Activated T-helper 1 cell treated with anti-CD3 and anti-CD28 coated beads, Interleukin-12 subunit alpha, Interleukin-12 subunit beta, Interleukin-2, Interleukin-4 antibody, amounts not matched to agents 30 ng/mL and 10 ng/mL and 1 ng/mL, durations not matched to agents 14 hours and 24 hours and 36 hours (primary cell): ENCODE results near the gene CTNNAL1. TPM values are rescaled to one million over a fixed set of nuclear protein-coding genes. Genes with fewer than 3 reads are reported as not detected.
"Not testable (repeated sequence)": the region's sequence is repeated elsewhere in the genome, so short reads cannot be mapped to it uniquely, and the experiment has no call there.

Source experiments
- DNase-seq: peaks from one replicate; pipeline ENCODE4 v3.0.0; 2021; ENCODE audit warnings: low spot score
- H3K27ac Mint-ChIP-seq: one replicate; pipeline ENCODE4 v1.8.0; 2021; ENCODE audit warnings: mild to moderate bottlenecking, mixed read lengths
- H3K27me3 Mint-ChIP-seq: one replicate; pipeline ENCODE4 v1.8.0; 2022; ENCODE audit warnings: mild to moderate bottlenecking, moderate library complexity, mixed read lengths; ENCODE audit not compliant: insufficient read depth
- H3K36me3 Mint-ChIP-seq: one replicate; pipeline ENCODE4 v1.8.0; 2021; ENCODE audit warnings: low read depth, mixed read lengths
- H3K4me1 Mint-ChIP-seq: one replicate; pipeline ENCODE4 v1.8.0; 2021; ENCODE audit warnings: low read depth, mixed read lengths
- H3K4me3 Mint-ChIP-seq: one replicate; pipeline ENCODE4 v1.8.0; 2021; ENCODE audit warnings: mild to moderate bottlenecking, moderate library complexity, mixed read lengths
- H3K9me3 Mint-ChIP-seq: one replicate; pipeline ENCODE4 v1.8.0; 2021; ENCODE audit warnings: mixed read lengths
- intact Hi-C: fragments of 100-400 bp; cut with micrococcal nuclease; formaldehyde crosslinking; loops from one replicate; pipeline ENCODE4 v1.15.1; 2024
- total RNA-seq: library from RNA; stranded (reverse); gene quantifications from 2 replicates; pipeline ENCODE4 v1.2.3, GENCODE V29; 2022

CTNNAL1 gene
- total RNA-seq, 1 donor from 2014 or later: 25.1 TPM

GRCh38 chr9:108971392-108971791, 41.9 kb downstream of the CTNNAL1 start:
- H3K27ac Mint-ChIP-seq, intact Hi-C loops, H3K4me1 Mint-ChIP-seq, DNase-seq, H3K27me3 Mint-ChIP-seq, H3K36me3 Mint-ChIP-seq, H3K4me3 Mint-ChIP-seq, H3K9me3 Mint-ChIP-seq: not testable (repeated sequence)

GRCh38 chr9:108967916-108968315, 45.4 kb downstream of the CTNNAL1 start:
- intact Hi-C loops: no loop called here
- DNase-seq: no peak
- Mint-ChIP-seq H3K27ac (no peak overlapping the region), H3K9me3 (peaks cover 7% of the 10 kb centered on the region), H3K4me1 (no peaks in the 10 kb centered on the region), H3K4me3 (no peak overlapping the region), H3K36me3 (peaks cover 10% of the 10 kb centered on the region), H3K27me3 (no peaks in the 10 kb centered on the region)

GRCh38 chr9:108963459-108964143, 49.7 kb downstream of the CTNNAL1 start:
- peaks cover 3% of the 10 kb centered on the region for H3K36me3 Mint-ChIP-seq
- no peak for DNase-seq
- no peak overlapping the region for H3K27ac Mint-ChIP-seq
- no peaks in the 10 kb centered on the region for H3K9me3 Mint-ChIP-seq
- intact Hi-C loops: no loop called here
- no peak overlapping the region for H3K4me3 Mint-ChIP-seq
- no peaks in the 10 kb centered on the region for H3K27me3 Mint-ChIP-seq
- no peaks in the 10 kb centered on the region for H3K4me1 Mint-ChIP-seq

- no peaks in the 10 kb centered on the region for H3K4me1 Mint-ChIP-seq
- no peaks in the 10 kb centered on the region for H3K9me3 Mint-ChIP-seq
- peaks cover 3% of the 10 kb centered on the region for H3K36me3 Mint-ChIP-seq
- H3K4me3 Mint-ChIP-seq: no peak overlapping the region
- no peak for DNase-seq
- intact Hi-C loops: no loop called here
- no peaks in the 10 kb centered on the region for H3K27me3 Mint-ChIP-seq
- no peak overlapping the region for H3K27ac Mint-ChIP-seq
Observed at GRCh38 chr9:108961151-108961550, 52.1 kb downstream of the CTNNAL1 start.

- DNase-seq: no peak
- Mint-ChIP-seq H3K4me1 (no peaks in the 10 kb centered on the region), H3K9me3 (no peaks in the 10 kb centered on the region), H3K36me3 (peaks cover 2% of the 10 kb centered on the region), H3K27me3 (no peaks in the 10 kb centered on the region), H3K27ac (no peak overlapping the region), H3K4me3 (no peak overlapping the region)
- intact Hi-C loops: no loop called here
Observed at GRCh38 chr9:108960331-108960730, 53.0 kb downstream of the CTNNAL1 start.

GRCh38 chr9:108956631-108957026, 56.7 kb downstream of the CTNNAL1 start:
- H3K4me3 Mint-ChIP-seq: no peak overlapping the region

GRCh38 chr9:108956022-108956630, 57.2 kb downstream of the CTNNAL1 start:
- H3K4me1 Mint-ChIP-seq: no peaks in the 10 kb centered on the region

More at GRCh38 chr9:108956631-108957026, 56.7 kb downstream of the CTNNAL1 start:
- Mint-ChIP-seq H3K36me3 (no peaks in the 10 kb centered on the region), H3K9me3 (no peaks in the 10 kb centered on the region), H3K27ac (no peak overlapping the region), H3K4me1 (no peaks in the 10 kb centered on the region), H3K27me3 (no peaks in the 10 kb centered on the region)
- DNase-seq: no peak
- intact Hi-C loops: no loop called here

GRCh38 chr9:108953983-108954574, 59.2 kb downstream of the CTNNAL1 start:
- Mint-ChIP-seq H3K27me3 (no peaks in the 10 kb centered on the region), H3K4me1 (no peaks in the 10 kb centered on the region), H3K4me3 (no peak overlapping the region), H3K27ac (no peak overlapping the region), H3K36me3 (no peaks in the 10 kb centered on the region), H3K9me3 (no peaks in the 10 kb centered on the region)
- intact Hi-C loops: no loop called here
- DNase-seq: no peak

More at GRCh38 chr9:108956022-108956630, 57.2 kb downstream of the CTNNAL1 start:
- Mint-ChIP-seq H3K9me3 (no peaks in the 10 kb centered on the region), H3K36me3 (no peaks in the 10 kb centered on the region), H3K4me3 (no peak overlapping the region), H3K27ac (no peak overlapping the region), H3K27me3 (no peaks in the 10 kb centered on the region)
- intact Hi-C loops: no loop called here
- no peak for DNase-seq

- intact Hi-C loops: no loop called here
- H3K27me3 Mint-ChIP-seq: no peaks in the 10 kb centered on the region
- no peak overlapping the region for H3K4me3 Mint-ChIP-seq
- no peak overlapping the region for H3K27ac Mint-ChIP-seq
- no peaks in the 10 kb centered on the region for H3K4me1 Mint-ChIP-seq
- no peaks in the 10 kb centered on the region for H3K9me3 Mint-ChIP-seq
- no peaks in the 10 kb centered on the region for H3K36me3 Mint-ChIP-seq
- DNase-seq: no peak
Observed at GRCh38 chr9:108951578-108951977, 61.7 kb downstream of the CTNNAL1 start.

- Mint-ChIP-seq H3K27me3 (no peaks in the 10 kb centered on the region), H3K4me3 (no peak overlapping the region), H3K4me1 (no peaks in the 10 kb centered on the region), H3K27ac (no peak overlapping the region), H3K9me3 (no peaks in the 10 kb centered on the region), H3K36me3 (no peaks in the 10 kb centered on the region)
- DNase-seq: no peak
- intact Hi-C loops: no loop called here
Observed at GRCh38 chr9:108950168-108950567, 63.1 kb downstream of the CTNNAL1 start.

GRCh38 chr9:108939975-108940374, 73.3 kb downstream of the CTNNAL1 start:
- no peak for DNase-seq
- Mint-ChIP-seq H3K36me3 (peaks cover 17% of the 10 kb centered on the region), H3K9me3 (no peaks in the 10 kb centered on the region), H3K27ac (no peak overlapping the region), H3K4me3 (no peak overlapping the region), H3K4me1 (peaks cover 10% of the 10 kb centered on the region), H3K27me3 (no peaks in the 10 kb centered on the region)
- intact Hi-C loops: no loop called here

GRCh38 chr9:108937561-108938305, 75.6 kb downstream of the CTNNAL1 start:
- Mint-ChIP-seq H3K4me3 (no peak overlapping the region), H3K27ac (no peak overlapping the region), H3K36me3 (peaks cover 18% of the 10 kb centered on the region), H3K27me3 (no peaks in the 10 kb centered on the region), H3K4me1 (peaks cover 21% of the 10 kb centered on the region), H3K9me3 (no peaks in the 10 kb centered on the region)
- intact Hi-C loops: no loop called here
- no peak for DNase-seq
